Measurements from ENCODE around the gene GNPTAB. TPM values are rescaled to one million over a fixed set of nuclear protein-coding genes. Genes with fewer than 3 reads are reported as not detected.

Gene GNPTAB
- total RNA-seq, 1 donor from 2014 or later, result 24.7 TPM

DNA sequence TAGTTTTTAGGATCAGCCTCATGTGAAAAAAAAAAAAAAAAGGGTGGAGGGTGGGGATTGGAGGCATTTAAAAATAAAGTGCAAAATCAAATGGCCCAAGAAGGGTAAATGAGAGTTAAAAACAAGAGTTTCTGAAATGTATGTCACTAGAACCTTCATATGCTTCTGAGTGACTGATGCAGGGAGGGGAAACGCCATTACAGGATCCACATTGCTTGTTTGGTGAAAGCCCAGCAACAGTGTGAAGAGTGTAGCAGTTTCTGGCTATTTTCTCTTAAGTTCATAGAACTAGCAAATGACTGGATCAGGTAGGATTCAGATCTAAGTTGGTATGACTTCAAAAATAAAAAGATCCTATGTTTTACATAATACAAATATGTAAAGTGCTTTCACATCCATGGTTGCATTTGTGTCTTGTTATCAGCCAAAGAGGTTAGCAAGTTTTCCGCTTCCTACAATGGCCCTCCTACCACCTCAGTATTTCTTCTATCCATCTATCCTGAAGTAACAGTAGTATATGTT is 130.4 kb downstream of the GNPTAB start:
- no peak overlapping the region for H3K4me3 ChIP-seq (ENCODE audit: low read depth, low read length)
- TF ChIP-seq, protein P1, sequence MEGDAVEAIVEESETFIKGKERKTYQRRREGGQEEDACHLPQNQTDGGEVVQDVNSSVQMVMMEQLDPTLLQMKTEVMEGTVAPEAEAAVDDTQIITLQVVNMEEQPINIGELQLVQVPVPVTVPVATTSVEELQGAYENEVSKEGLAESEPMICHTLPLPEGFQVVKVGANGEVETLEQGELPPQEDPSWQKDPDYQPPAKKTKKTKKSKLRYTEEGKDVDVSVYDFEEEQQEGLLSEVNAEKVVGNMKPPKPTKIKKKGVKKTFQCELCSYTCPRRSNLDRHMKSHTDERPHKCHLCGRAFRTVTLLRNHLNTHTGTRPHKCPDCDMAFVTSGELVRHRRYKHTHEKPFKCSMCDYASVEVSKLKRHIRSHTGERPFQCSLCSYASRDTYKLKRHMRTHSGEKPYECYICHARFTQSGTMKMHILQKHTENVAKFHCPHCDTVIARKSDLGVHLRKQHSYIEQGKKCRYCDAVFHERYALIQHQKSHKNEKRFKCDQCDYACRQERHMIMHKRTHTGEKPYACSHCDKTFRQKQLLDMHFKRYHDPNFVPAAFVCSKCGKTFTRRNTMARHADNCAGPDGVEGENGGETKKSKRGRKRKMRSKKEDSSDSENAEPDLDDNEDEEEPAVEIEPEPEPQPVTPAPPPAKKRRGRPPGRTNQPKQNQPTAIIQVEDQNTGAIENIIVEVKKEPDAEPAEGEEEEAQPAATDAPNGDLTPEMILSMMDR (conservative IDR thresholded peaks at IDR 0.05; ENCODE audit: low read depth, low read length), result no peak
- no peak for DNase-seq (ENCODE audit: low read depth)

DNA sequence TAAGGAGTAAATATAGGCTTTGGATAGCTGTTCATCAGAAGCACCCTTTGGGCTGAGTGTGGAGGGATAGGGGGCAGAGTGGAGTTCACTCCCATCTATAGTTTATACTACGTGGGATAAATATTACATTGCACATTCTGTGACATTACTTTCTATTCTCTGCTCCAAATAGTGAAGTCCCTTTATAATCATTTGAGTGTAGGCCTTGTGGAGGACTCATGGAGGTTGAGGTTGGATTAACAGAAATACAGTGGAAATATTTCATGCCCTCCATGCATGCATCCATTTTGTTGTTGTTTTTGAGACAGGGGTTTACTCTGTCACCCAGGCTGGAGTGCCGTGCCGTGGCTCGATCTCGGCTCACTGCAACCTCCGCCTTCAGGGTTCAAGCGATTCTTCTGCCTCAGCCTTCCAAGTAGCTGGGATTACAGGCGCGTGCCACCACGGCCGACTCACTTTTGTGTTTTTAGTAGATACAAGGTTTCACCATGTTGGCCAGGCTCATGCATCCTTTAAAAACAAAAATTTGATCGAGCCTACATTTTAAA is 131.9 kb downstream of the GNPTAB start:
- peak overlapping the region; percentile 79 for H3K4me3 ChIP-seq (ENCODE audit: low read depth, low read length)

DNA sequence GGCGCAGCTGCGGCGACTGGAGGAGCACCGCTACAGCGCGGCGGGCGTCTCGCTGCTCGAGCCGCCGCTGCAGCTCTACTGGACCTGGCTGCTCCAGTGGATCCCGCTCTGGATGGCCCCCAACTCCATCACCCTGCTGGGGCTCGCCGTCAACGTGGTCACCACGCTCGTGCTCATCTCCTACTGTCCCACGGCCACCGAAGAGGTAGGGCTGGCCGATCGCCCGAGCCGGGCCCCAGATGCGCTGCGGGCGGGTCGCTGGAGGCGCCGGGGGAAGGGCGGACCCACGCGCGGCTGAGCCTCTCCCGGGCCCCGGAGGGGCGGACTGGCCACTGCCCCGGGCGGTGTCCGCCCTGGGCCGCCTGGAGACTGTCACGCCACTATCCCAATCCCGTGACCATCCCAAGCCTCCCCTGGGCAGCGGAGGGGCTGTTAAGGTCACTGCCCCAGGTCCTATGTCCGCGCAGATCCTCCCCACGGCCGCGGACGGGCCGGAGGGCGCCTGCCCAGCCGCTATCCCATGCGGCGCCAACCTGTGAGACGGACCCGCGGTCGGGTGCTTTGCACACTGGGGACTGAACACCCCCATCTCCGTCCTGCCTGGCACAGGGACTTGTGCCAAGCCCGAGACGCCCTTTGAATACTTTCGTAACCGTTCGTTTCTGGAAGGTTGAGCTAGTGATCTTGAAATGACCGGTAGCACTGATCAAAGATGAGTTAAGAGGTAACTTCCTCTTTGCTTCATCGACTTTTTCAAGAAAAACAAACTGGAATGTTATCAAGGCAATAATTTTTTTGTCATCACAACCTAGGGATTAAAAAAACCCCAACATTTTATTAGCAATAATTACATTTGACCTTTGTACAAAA is 132.6 kb downstream of the GNPTAB start:
- peak; percentile 25 for DNase-seq (ENCODE audit: low read depth)
- peak overlapping the region; percentile 79 for H3K4me3 ChIP-seq (ENCODE audit: low read depth, low read length)
- TF ChIP-seq, protein P1 (conservative IDR thresholded peaks at IDR 0.05; ENCODE audit: low read depth, low read length), result no peak

More for the DNA sequence above, 131.9 kb downstream of the GNPTAB start:
- TF ChIP-seq, protein P1 (conservative IDR thresholded peaks at IDR 0.05; ENCODE audit: low read depth, low read length), result peak; percentile 25
- no peak for DNase-seq (ENCODE audit: low read depth)

DNA sequence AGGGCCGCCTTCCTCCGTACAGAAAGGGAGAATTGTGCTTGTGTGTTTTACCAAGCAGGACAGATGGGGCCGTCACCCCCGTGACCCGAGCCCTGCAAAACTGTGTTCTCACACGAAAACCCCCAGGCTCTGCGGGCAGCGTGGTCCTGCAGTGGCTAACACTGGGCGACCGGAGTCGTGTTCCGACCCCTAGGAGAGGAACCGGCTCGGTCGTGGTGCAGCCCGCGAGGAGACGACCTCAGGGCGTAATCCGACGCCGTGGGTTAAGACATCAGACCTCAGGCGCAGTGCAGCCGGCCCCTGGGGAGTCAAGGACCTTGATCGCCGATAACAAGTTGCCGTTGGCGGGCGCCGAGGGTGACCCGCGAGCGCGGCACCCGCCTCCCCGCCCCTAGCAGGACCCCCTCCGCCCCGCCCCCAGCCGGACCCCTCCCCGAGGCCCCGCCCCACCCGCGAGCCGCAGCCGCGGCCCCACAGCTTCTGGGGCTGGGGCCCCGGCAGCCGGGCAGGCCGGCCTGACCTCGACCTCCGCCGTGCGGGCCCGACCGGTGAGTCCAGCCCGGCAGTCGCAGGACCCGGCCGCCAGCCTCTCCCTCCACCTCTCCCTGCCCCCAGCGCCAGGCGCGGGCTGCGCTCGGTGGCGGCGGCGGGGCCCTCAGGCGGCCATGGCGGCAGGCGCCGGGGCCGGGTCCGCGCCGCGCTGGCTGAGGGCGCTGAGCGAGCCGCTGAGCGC is 133.4 kb downstream of the GNPTAB start, which contains the start of gene CHPT1:
Gene CHPT1, plus strand, starts transcription at position 444 of the 733 bp plus-strand sequence. Its CDS starts 222 bp downstream, at position 666.
- peak within 1 kb of the TSS; percentile 79 for H3K4me3 ChIP-seq (ENCODE audit: low read depth, low read length)
- no peak for DNase-seq (ENCODE audit: low read depth)
- TF ChIP-seq, protein P1 (conservative IDR thresholded peaks at IDR 0.05; ENCODE audit: low read depth, low read length), result no peak

DNA sequence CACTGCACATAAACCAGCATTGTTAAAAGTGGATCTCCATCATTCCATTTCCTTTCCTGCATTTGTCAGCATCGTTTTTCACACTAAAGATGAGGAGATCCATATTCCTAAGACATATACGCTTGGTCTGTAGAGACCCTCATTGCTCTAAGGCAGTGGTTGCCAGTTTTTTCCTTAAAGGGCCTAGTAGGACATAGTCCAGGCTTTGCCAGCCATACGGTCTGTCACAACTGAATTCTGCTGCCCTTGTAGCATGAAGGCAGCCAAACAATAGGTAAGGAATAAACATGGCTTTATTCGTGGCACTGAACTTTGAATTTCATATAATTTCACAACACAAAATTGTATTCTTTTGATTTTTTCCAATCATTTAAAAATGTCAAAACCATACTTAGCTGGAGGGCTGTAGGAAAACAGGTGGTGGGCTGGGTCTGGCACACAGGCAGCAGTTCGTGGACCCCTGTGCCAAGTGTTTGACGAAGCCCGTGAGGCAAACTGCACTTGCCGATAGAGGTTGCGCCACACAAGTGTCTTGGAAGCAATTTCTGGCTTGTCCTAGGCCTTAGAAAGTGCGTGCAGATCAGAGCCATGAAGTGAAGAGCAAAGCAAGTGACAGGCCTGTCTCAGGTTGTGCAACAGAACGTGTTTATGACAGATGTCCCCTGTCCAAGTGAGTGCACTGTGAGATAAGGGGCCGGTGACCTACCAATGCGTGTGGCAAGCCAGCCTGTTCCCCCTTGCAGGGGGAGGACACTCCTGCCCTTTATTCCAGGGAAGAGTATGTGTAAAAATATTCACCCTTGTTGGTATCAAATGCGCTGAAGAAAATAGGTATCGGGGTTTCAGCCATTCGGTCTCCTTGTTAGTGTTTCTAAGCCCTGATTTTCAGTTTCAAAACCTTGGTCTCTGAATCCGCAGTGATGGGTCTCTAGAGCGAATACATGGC is 134.2 kb downstream of the GNPTAB start:
- no peak for DNase-seq (ENCODE audit: low read depth)
- peak overlapping the region; percentile 79 for H3K4me3 ChIP-seq (ENCODE audit: low read depth, low read length)
- TF ChIP-seq, protein P1 (conservative IDR thresholded peaks at IDR 0.05; ENCODE audit: low read depth, low read length), result no peak

DNA sequence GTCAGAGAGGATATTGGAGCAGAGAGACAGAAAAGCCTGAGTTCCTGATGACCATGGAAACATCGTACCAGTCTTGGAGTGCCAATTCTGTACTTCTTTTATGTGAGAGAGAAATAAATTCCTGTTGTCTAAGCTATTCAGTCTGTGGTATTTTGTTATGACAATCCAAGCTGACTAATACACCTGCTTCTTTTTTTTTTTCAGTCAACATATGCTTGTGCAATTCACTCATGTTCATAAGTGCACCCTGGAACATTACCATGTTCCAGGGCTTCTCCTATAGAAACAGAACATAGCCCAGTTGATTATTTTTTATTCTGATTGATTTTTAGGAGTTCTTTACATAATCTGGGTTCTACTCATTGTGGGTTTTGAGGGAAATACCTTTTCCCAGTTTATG is 135.1 kb downstream of the GNPTAB start:
- DNase-seq (ENCODE audit: low read depth), result peak; percentile 39
- TF ChIP-seq, protein P1 (conservative IDR thresholded peaks at IDR 0.05; ENCODE audit: low read depth, low read length), result no peak
- H3K4me3 ChIP-seq (ENCODE audit: low read depth, low read length), result no peak overlapping the region
